Measurements from ENCODE around the gene CCDC146.

CCDC146 gene

DNA sequence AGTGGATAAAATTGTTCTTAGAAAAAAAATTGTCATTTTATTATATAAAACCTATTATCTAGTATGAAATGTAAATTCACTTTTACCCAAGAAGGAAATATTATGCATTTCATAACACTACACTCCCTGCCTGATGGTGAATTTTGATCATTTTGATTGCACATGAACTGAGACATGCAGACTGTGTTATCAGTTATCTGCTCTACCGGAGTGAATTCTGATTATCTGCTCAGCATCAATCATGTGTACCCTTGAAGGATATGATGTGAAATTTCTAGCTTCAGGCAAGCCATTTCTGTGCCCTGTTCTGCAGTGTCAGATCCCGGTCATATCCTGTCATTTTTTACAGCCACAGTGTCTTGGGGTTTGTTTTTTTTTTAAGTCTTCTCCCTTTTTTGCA lies 162.2 kb downstream of the CCDC146 start:
- intact Hi-C loops (cut with DNase I; ENCODE audit: low total_unique reads) = no loop called here
- Histone ChIP-seq H3K4me3 (no peak overlapping the region), H3K9me3 (no peaks in the 10 kb centered on the region), H3K27me3 (no peaks in the 10 kb centered on the region), H3K36me3 (peaks cover 0 to 21% (median 9%) of the 10 kb centered on the region in 3 donors), H3K27ac (no peak overlapping the region), H3K4me1 (peaks cover 0 to 53% (median 27%) of the 10 kb centered on the region in 4 donors)
- no peak for DNase-seq
- TF ChIP-seq, protein P1, sequence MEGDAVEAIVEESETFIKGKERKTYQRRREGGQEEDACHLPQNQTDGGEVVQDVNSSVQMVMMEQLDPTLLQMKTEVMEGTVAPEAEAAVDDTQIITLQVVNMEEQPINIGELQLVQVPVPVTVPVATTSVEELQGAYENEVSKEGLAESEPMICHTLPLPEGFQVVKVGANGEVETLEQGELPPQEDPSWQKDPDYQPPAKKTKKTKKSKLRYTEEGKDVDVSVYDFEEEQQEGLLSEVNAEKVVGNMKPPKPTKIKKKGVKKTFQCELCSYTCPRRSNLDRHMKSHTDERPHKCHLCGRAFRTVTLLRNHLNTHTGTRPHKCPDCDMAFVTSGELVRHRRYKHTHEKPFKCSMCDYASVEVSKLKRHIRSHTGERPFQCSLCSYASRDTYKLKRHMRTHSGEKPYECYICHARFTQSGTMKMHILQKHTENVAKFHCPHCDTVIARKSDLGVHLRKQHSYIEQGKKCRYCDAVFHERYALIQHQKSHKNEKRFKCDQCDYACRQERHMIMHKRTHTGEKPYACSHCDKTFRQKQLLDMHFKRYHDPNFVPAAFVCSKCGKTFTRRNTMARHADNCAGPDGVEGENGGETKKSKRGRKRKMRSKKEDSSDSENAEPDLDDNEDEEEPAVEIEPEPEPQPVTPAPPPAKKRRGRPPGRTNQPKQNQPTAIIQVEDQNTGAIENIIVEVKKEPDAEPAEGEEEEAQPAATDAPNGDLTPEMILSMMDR (IDR thresholded peaks at IDR 0.05) = no peak

DNA sequence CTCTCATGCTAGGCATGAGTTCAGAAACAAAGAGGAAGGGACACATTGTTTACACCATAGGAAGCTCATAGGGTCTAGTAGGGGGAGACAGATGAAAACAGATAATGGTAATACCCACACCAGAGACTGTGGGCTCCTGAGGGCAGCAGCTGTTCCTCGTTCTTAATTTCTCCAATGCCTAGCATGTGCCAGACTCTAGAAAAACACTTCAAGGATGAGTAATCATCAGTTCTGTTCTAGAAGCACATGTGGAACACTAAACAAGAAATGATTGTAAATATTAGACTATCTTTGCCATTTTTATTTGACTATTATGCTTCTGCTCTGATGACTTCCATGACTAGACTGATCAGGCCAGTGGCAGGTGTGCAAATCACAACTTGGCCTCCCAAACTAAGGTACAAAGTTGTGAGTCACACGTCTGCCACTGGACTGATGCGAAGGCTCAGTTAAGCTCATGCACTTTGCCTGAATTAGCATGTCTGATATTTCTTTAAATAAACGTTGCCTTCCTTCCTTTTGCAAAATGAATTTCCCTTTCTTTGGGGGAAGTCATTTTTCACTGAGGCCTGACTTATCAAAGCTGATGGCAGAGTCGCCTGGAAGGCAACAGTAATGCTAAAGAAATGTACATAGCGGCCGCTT lies 166.4 kb downstream of the CCDC146 start:
- Histone ChIP-seq H3K27ac (no peak overlapping the region), H3K4me3 (no peak overlapping the region), H3K4me1 (peaks cover 0 to 18% (median 5%) of the 10 kb centered on the region in 4 donors), H3K36me3 (peaks cover 0 to 37% (median 18%) of the 10 kb centered on the region in 3 donors), H3K27me3 (no peaks in the 10 kb centered on the region), H3K9me3 (no peaks in the 10 kb centered on the region)
- TF ChIP-seq, protein P1 (IDR thresholded peaks at IDR 0.05) = no peak
- intact Hi-C loops (cut with DNase I; ENCODE audit: low total_unique reads) = no loop called here
- DNase-seq = no peak

DNA sequence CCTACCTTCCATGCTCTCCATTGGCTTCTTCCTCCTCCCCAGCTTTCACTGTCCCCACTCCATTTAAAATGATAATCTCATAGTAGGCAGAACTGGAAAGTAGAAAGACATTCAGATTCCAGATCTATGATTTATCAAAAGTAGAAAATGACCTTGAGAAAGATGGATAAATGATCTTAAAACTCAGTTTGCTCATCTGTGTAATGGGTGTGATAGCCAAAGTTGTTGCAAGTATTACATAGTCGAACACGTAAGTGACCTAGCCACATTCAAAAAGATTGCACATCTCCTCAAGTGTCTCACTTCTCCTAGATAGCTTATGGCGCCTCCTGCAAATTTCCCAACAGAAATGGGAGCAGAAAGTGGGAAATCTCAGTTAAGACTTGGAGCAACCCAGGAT lies 167.0 kb downstream of the CCDC146 start:
- intact Hi-C loops (cut with DNase I; ENCODE audit: low total_unique reads) = no loop called here
- no peaks in the 10 kb centered on the region for H3K27me3 ChIP-seq
- H3K36me3 ChIP-seq = peaks cover 0 to 43% (median 20%) of the 10 kb centered on the region in 3 donors
- no peaks in the 10 kb centered on the region for H3K9me3 ChIP-seq
- DNase-seq = no peak
- peaks cover 0 to 18% (median 2%) of the 10 kb centered on the region in 4 donors for H3K4me1 ChIP-seq
- H3K4me3 ChIP-seq = no peak overlapping the region
- TF ChIP-seq, protein P1 (IDR thresholded peaks at IDR 0.05) = no peak
- no peak overlapping the region for H3K27ac ChIP-seq

DNA sequence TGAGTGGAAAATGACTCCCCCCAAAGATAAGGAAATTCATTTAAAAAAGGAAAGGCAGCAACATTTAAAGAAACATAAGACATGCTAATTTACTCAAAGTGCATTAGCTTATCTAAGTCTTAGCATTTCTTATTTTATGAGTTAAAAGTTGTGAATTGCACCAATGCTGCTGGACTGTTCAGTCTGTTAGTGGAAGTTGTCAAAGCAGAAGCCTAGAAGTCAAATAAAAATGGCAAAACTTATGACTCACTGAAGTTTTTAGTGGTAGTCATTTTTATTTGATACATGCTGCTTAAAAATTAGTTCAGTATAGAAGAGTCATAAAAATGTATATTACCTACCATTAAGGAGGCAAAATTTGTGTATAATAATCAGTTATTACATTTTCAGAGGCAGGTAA lies 168.0 kb downstream of the CCDC146 start:
- H3K27ac ChIP-seq = no peak overlapping the region
- no peaks in the 10 kb centered on the region for H3K9me3 ChIP-seq
- no peak for DNase-seq
- intact Hi-C loops (cut with DNase I; ENCODE audit: low total_unique reads) = no loop called here
- no peak overlapping the region for H3K4me3 ChIP-seq
- peaks cover 4 to 45% (median 21%) of the 10 kb centered on the region in 3 donors for H3K36me3 ChIP-seq
- H3K27me3 ChIP-seq = no peaks in the 10 kb centered on the region
- peaks cover 0 to 12% (median 0%) of the 10 kb centered on the region in 4 donors for H3K4me1 ChIP-seq
- TF ChIP-seq, protein P1 (IDR thresholded peaks at IDR 0.05) = no peak

DNA sequence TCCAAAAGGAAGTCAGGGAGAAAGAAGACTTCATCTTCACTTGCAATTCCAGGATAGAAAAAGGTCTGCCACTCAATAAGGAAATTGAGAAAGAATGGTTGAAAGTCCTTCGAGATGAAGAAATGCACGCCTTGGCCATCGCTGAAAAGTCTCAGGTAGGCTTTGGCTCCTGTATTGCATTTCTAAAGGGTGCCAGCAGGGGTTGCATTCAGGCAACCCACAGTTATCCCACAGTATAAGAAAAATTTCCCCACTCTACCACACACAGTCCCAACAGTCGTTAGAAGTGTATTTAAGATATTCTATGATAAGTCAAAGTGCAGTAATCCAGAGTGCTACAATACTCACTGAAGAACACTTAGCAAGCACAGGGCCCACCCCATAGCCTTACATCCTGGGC lies 170.6 kb downstream of the CCDC146 start:
- intact Hi-C loops (cut with DNase I; ENCODE audit: low total_unique reads) = no loop called here
- Histone ChIP-seq H3K27ac (no peak overlapping the region), H3K4me1 (peaks cover 0 to 5% (median 0%) of the 10 kb centered on the region in 4 donors), H3K27me3 (no peaks in the 10 kb centered on the region), H3K36me3 (peaks cover 21 to 38% (median 25%) of the 10 kb centered on the region in 3 donors), H3K9me3 (no peaks in the 10 kb centered on the region), H3K4me3 (no peak overlapping the region)
- TF ChIP-seq, protein P1 (IDR thresholded peaks at IDR 0.05) = no peak
- DNase-seq = no peak

Measured in tibial artery (tissue), 4 donors.